ENCODE measurements around the gene FTO.

DNA sequence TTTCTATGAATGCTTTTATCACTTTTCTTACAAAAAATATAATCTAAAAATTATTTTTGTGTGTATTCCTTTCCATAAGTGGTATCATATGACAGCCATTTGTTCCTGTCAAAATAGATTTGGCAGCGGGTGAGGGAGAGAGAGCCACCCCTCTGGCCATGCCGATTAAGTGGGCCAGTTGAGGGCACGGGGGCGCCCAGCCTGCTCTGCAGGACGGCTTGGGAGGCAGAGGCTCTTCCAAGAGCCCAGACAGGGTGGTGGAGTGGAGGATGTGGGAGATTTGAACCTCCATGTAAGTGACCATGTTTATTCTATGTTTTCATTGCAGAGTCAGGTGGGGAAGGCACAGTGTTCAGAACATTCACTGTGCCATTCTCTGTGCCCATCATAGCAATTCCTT, 493.8 kb downstream of the FTO start:
- TF ChIP-seq CTCF (IDR thresholded peaks at IDR 0.05; ENCODE audit: poor library complexity) (no peak), EZH2phosphoT487 (IDR thresholded peaks at IDR 0.05; ENCODE audit: low read depth, severe bottlenecking, unreplicated experiment) (no peak)

Data from hepatocyte (in vitro differentiated cells).